22Rv1 (cell line): ENCODE measurements around the gene SLC22A7.

Source experiments
- CTCF ChIP-seq: fragments of 450-650 bp; IDR thresholded peaks from 2 replicates; pipeline ENCODE4 v1.5.1; 2017; ENCODE audit warnings: mild to moderate bottlenecking
- ZFX ChIP-seq: fragments of 450-650 bp; IDR thresholded peaks from 2 replicates; pipeline ENCODE4 v1.6.1; 2017; ENCODE audit warnings: antibody characterized with exemption, borderline replicate concordance

GRCh38 chr6:43296780-43297497, 1.1 kb upstream of the SLC22A7 start:
- TF ChIP-seq CTCF, result no peak
- TF ChIP-seq ZFX, result no peak
